PC-3 (cell line): ENCODE data around the gene ZC3H12A. TPM values are rescaled to one million over a fixed set of nuclear protein-coding genes. Genes with fewer than 3 reads are reported as not detected.

Source experiments
- ATAC-seq: fragments of 200-7000 bp; cut with Tn5 transposase; 2 replicates; pipeline ENCODE4 v1.9.1; 2020; ENCODE audit warnings: mild to moderate bottlenecking, moderate library complexity
- BruUV-seq: library from RNA; stranded (reverse); fragments of 400-500 nt; replicated peaks from 2 replicates; lab custom pipeline; 2021; lab: Mats Ljungman, UMichigan
- CTCF ChIA-PET: fragments of 300-600 bp; sonication (Branson Sonifier 250); formaldehyde crosslinking; loops from one replicate; lab custom pipeline; 2022; ENCODE audit warnings: antibody characterized with exemption; lab: Charles Lee
- POLR2A ChIA-PET: fragments of 300-600 bp; sonication (Branson Sonifier 250); formaldehyde crosslinking; loops from one replicate; lab custom pipeline; 2022; ENCODE audit warnings: antibody characterized with exemption; ENCODE audit not compliant: unreplicated experiment; lab: Charles Lee
- DNase-seq: peaks from one replicate; pipeline ENCODE4 v3.0.0-alpha.2; 2015
- H2AFZ ChIP-seq: fragments of 300-600 bp; sonication (generic); 2 replicates; pipeline ENCODE4 v1.6.0; 2016; ENCODE audit warnings: antibody characterized with exemption, low read length
- H3F3A ChIP-seq: fragments of 300-600 bp; sonication (generic); one replicate; pipeline ENCODE4 v1.6.0; 2017; ENCODE audit warnings: antibody characterized with exemption, low read length, control low read depth, mild to moderate bottlenecking; ENCODE audit not compliant: unreplicated experiment
- H3K27ac ChIP-seq: fragments of 300-600 bp; sonication (generic); 2 replicates; pipeline ENCODE4 v1.5.1; 2016; ENCODE audit warnings: mild to moderate bottlenecking, low read length
- H3K27me3 ChIP-seq: fragments of 300-600 bp; sonication (generic); 2 replicates; pipeline ENCODE4 v1.6.1; 2016; ENCODE audit warnings: low read length, mixed read lengths
- H3K36me3 ChIP-seq: fragments of 300-600 bp; sonication (generic); 2 replicates; pipeline ENCODE4 v1.6.1; 2016; ENCODE audit warnings: low read depth, mixed run types, low read length, mixed read lengths
- H3K4me1 ChIP-seq: fragments of 300-600 bp; sonication (generic); 2 replicates; pipeline ENCODE4 v1.5.1; 2016; ENCODE audit warnings: low read length; ENCODE audit not compliant: insufficient read depth
- H3K4me2 ChIP-seq: fragments of 300-600 bp; sonication (generic); 2 replicates; pipeline ENCODE4 v1.6.0; 2016; ENCODE audit warnings: low read length
- H3K4me3 ChIP-seq: fragments of 300-600 bp; sonication (generic); 2 replicates; pipeline ENCODE4 v1.5.1; 2016; ENCODE audit warnings: mild to moderate bottlenecking, low read length, mixed read lengths
- H3K79me2 ChIP-seq: fragments of 300-600 bp; sonication (generic); 2 replicates; pipeline ENCODE4 v1.6.1; 2017; ENCODE audit warnings: low read length, mixed read lengths
- H3K9ac ChIP-seq: fragments of 300-600 bp; sonication (generic); 2 replicates; pipeline ENCODE4 v1.6.0; 2016; ENCODE audit warnings: mild to moderate bottlenecking, low read length
- H3K9me2 ChIP-seq: fragments of 300-600 bp; sonication (generic); replicated peaks from 2 replicates; pipeline ENCODE4 v1.6.1; 2016; ENCODE audit warnings: mixed run types, low read length, mixed read lengths
- H3K9me3 ChIP-seq: fragments of 300-600 bp; sonication (generic); 2 replicates; pipeline ENCODE4 v1.6.1; 2016; ENCODE audit warnings: low read length, mixed read lengths
- H4K20me1 ChIP-seq: fragments of 300-600 bp; sonication (generic); 2 replicates; pipeline ENCODE4 v1.6.1; 2016; ENCODE audit warnings: low read length, mixed read lengths
- CTCF ChIP-seq: fragments of 300-600 bp; sonication (generic); conservative IDR thresholded peaks from 2 replicates; pipeline ENCODE4 v1.5.1; 2017; ENCODE audit warnings: antibody characterized with exemption, low read depth, mild to moderate bottlenecking, low read length
- EZH2 ChIP-seq: fragments of 300-600 bp; sonication (generic); IDR thresholded peaks from one replicate; pipeline ENCODE4 v1.6.1; 2017; ENCODE audit warnings: antibody characterized with exemption, mild to moderate bottlenecking, low read length; ENCODE audit not compliant: unreplicated experiment
- EZH2phosphoT487 ChIP-seq: fragments of 300-600 bp; sonication (generic); IDR thresholded peaks from 2 replicates; pipeline ENCODE4 v1.6.1; 2018; ENCODE audit warnings: mild to moderate bottlenecking, antibody characterized with exemption, low read length, borderline replicate concordance
- intact Hi-C: fragments of 100-400 bp; cut with micrococcal nuclease; formaldehyde crosslinking; loops from 2 replicates; pipeline ENCODE4 v1.9.0; 2023
- total RNA-seq: library from RNA; depleted of rRNA; stranded (reverse); fragments of >200 nt; gene quantifications from 2 replicates; pipeline ENCODE4 v1.2.3, GENCODE V29; 2014

Gene ZC3H12A
- total RNA-seq, 1 experiment from 2014 or later = 45.3 TPM

- Histone ChIP-seq H3K4me2 (no peak overlapping the region), H3K9me3 (no peaks in the 10 kb centered on the region), H4K20me1 (no peaks in the 10 kb centered on the region), H3F3A (no peaks in the 10 kb centered on the region), H3K36me3 (no peaks in the 10 kb centered on the region), H3K9me2 (no peaks in the 10 kb centered on the region), H3K9ac (no peak overlapping the region), H3K27ac (no peak overlapping the region), H3K4me3 (no peak overlapping the region), H3K4me1 (no peaks in the 10 kb centered on the region), H2AFZ (no peak overlapping the region), H3K27me3 (peaks cover 18% of the 10 kb centered on the region), H3K79me2 (no peaks in the 10 kb centered on the region)
- CTCF ChIA-PET = no interaction called here
- no peak for DNase-seq
- no peak for ATAC-seq
- intact Hi-C loops = no loop called here
- POLR2A ChIA-PET = no interaction called here
- TF ChIP-seq EZH2 (no peak), EZH2phosphoT487 (no peak), CTCF (no peak)
- BruUV-seq = no TSS peak
Observed at GRCh38 chr1:37442644-37443043, 31.7 kb upstream of the ZC3H12A start.

GRCh38 chr1:37446874-37447273 lies 27.5 kb upstream of the ZC3H12A start:
- intact Hi-C loops = no loop called here
- Histone ChIP-seq H3K4me3 (no peak overlapping the region), H3K79me2 (no peaks in the 10 kb centered on the region), H3K36me3 (no peaks in the 10 kb centered on the region), H3K4me1 (peaks cover 15% of the 10 kb centered on the region), H3K9me3 (no peaks in the 10 kb centered on the region), H3K27me3 (peaks cover 15% of the 10 kb centered on the region), H4K20me1 (no peaks in the 10 kb centered on the region), H3K4me2 (no peak overlapping the region), H3F3A (no peaks in the 10 kb centered on the region), H3K27ac (no peak overlapping the region), H2AFZ (no peak overlapping the region), H3K9ac (no peak overlapping the region), H3K9me2 (no peaks in the 10 kb centered on the region)
- no TSS peak for BruUV-seq
- ATAC-seq (no peak), DNase-seq (no peak)
- CTCF ChIA-PET = no interaction called here
- TF ChIP-seq EZH2phosphoT487 (no peak), EZH2 (no peak), CTCF (no peak)
- POLR2A ChIA-PET = no interaction called here

GRCh38 chr1:37448185-37448584 lies 26.2 kb upstream of the ZC3H12A start:
- intact Hi-C loops = no loop called here
- no peaks in the 10 kb centered on the region for H3K9me2 ChIP-seq
- no peak overlapping the region for H3K4me2 ChIP-seq
- ChIA-PET CTCF (interaction anchor here (0.5 kb wide), 1 partner anchor 39 kb away, joined by 3 read pairs; no protein-coding TSS in a partner anchor), POLR2A (no interaction called here)
- no peak overlapping the region for H3K9ac ChIP-seq
- no peak overlapping the region for H3K4me3 ChIP-seq
- no peaks in the 10 kb centered on the region for H3K36me3 ChIP-seq
- H3K27ac ChIP-seq = no peak overlapping the region
- peaks cover 19% of the 10 kb centered on the region for H3K4me1 ChIP-seq
- no peaks in the 10 kb centered on the region for H4K20me1 ChIP-seq
- H3K9me3 ChIP-seq = no peaks in the 10 kb centered on the region
- H3K79me2 ChIP-seq = no peaks in the 10 kb centered on the region
- BruUV-seq = no TSS peak
- peak; percentile 11; the same call in 1 of the 2 replicates for ATAC-seq
- H3F3A ChIP-seq = no peaks in the 10 kb centered on the region
- no peak overlapping the region for H2AFZ ChIP-seq
- peaks cover 5% of the 10 kb centered on the region; the same call in 1 of the 2 replicates for H3K27me3 ChIP-seq
- DNase-seq = peak; percentile 20
- TF ChIP-seq EZH2 (no peak), EZH2phosphoT487 (no peak), CTCF (no peak)
